GM12872 (cell line): Measurements from ENCODE around the gene ZFAND3.

Source experiments
- TF ChIP-seq, protein P1 (sequence below): IDR thresholded peaks from 3 replicates; pipeline ENCODE4 v1.5.1; 2011; ENCODE audit warnings: low read depth, mild to moderate bottlenecking, low read length, moderate library complexity; ENCODE audit not compliant: insufficient read depth

ZFAND3 gene

DNA sequence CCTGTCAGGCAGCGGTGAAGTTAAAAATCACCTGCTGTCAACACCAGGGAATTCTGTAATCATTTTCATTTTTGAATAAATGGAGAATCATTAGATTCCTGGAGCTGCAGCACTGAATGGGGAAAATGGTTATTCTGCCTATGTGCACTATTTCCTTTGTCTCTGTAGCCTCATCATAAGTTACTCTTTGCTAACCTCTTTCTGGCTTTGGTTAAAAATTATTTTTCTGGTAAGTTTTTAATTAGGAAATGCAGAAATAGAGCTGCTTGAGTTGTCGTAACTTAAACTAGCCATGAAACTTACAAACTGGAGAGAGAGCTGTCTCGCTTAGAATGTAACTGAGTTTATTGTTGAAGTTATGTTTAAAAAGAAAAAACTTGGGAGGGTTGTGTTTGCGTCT is 28.8 kb downstream of the ZFAND3 start:
- TF ChIP-seq, protein P1, sequence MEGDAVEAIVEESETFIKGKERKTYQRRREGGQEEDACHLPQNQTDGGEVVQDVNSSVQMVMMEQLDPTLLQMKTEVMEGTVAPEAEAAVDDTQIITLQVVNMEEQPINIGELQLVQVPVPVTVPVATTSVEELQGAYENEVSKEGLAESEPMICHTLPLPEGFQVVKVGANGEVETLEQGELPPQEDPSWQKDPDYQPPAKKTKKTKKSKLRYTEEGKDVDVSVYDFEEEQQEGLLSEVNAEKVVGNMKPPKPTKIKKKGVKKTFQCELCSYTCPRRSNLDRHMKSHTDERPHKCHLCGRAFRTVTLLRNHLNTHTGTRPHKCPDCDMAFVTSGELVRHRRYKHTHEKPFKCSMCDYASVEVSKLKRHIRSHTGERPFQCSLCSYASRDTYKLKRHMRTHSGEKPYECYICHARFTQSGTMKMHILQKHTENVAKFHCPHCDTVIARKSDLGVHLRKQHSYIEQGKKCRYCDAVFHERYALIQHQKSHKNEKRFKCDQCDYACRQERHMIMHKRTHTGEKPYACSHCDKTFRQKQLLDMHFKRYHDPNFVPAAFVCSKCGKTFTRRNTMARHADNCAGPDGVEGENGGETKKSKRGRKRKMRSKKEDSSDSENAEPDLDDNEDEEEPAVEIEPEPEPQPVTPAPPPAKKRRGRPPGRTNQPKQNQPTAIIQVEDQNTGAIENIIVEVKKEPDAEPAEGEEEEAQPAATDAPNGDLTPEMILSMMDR = no peak

DNA sequence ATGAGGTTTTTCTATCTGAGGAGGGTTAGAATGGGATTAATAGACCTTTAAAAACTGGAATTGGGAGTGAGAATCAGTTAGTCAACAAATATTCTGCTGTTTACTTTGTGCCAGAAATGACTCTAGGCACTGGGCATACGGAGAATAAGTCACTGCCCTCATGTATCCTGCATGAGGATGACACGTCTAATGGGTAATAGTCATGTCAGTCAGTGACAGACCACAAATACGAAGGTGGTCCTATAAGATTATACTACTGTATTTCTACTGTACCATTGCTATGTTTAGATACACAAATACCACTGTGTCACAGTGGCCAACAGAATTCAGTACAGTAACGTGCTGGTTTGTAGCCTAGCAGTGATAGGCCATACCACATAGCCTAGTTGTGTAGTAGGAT is 30.7 kb downstream of the ZFAND3 start:
- TF ChIP-seq, protein P1 = no peak

DNA sequence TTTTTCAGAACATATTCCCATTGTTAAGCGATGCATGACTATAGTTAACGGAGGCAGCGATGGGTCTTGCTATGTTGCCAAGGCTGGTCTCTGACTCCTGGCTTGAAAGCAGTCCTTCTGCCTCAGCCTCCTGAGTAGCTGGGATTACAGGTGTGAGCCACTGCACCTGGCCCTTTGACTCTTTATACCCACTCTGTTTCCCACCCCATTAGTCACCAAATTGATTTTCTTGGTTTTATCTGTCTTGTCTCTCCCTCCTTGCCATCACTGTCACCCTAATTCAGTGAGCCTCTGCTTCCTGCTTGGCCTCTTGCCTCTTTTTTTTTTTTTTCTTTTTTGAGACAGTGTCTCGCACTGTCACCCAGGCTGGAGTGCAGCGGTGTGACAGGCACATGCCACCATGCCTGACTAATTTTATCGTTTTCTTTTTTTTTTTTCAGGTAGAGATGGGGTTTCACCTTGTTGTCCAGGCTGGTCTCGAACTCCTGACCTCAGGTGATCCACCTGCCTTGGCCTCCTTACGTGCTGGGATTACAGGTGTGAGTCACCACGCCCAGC is 31.3 kb downstream of the ZFAND3 start:
- TF ChIP-seq, protein P1 = no peak

DNA sequence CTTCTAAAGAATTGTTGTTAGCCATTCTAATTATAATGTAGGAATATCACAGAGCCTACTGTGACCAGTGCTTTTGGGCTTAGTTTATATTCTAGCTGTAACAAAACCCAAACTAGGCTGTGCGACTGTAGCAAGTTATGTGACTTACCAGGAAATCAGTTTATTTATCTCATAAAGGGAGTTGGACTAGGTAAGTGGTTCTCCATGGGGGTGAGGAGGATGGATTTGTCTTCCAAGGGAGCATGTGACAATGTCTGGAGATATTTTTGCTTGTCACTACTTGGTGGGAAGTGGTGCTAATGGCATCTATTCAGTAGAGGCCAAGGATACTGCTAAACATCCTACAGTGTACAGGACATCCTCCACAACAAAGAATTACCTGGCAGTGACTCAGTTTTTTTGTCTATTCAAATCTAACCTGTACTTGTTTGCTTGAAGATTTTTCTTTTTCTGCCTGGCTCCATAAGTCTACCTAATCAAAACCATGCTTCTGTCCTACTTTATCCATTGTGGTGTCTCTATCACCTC is 32.5 kb downstream of the ZFAND3 start:
- TF ChIP-seq, protein P1 = no peak

DNA sequence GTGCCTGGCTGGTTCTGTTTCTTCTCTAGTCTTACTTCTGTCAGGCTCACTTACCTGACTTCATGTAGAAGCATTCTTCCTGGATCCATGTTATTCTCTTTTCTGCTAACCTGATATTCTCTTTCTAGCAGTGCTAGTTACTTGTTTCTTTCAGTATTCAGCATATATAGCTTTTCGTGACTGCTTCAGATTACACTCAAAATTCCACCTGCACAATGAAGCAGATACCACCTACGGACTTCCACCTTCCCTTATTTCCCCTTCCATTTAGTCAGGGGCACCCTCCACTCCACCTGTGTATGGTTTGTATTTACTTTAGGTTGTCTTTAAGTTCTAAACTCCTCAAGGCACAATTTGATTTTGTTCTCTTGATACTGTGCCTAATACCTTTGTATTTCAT is 36.8 kb downstream of the ZFAND3 start:
- TF ChIP-seq, protein P1 = no peak

DNA sequence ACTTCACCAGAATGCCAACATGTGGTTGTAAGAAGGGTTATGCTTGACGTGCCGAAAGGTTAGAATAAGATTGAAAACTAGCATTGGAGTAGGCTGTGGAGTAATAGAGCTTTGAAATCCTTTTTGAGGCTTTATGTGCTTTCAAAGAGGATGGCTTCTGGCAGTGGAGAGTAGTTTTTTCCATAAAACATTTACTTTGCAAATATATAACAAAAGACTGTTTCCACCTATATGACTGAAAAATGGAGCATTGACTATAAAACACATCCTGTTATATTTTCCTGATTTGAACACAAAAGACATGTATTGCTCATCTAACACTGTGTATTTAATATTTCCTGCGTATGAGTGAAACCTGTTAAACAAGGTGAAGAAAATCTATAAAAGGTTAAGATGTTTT is 38.8 kb downstream of the ZFAND3 start:
- TF ChIP-seq, protein P1 = no peak

DNA sequence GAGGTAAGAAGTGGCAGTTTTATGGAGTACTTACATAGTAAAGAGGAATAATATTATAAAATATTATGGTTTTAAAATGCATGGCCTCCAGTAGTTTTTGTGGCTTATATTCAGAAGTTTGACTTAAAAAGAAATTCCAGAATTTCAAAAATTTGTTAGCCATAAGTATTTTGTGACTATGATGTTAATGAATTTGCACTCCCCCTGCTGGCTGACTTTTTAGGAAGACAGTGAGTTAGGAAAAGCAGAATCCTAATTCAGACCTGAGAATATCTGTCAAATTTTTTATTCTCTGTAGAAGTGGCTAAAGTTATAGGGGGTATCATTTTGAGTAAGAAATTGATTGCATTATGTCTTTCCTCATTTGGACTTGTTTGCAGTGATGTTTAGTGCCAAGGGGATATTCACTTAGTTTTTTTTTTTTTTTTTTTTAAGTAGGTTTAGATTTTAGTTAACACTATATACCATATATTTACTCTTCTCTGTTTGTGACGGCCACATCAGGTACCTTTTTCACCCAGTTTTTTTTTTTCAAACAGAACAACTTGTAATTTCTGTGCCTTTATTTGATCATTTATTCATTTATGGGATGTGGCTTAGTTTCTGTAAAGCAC is 40.8 kb downstream of the ZFAND3 start:
- TF ChIP-seq, protein P1 = peak; percentile 59; the same call in 2 of the 3 replicates
